DMS53 (cell line): ENCODE data around the gene MR1.
A peak's percentile ranks its signal among the peaks of the same experiment; 100 is the strongest.

Source experiments
- DNase-seq: peaks from one replicate; lab custom pipeline; 2025; lab: John Stamatoyannopoulos, UW

The MR1 gene

GRCh38 chr1:181091309-181092040 is 57.7 kb downstream of the MR1 start:
- no peak for DNase-seq

DNA sequence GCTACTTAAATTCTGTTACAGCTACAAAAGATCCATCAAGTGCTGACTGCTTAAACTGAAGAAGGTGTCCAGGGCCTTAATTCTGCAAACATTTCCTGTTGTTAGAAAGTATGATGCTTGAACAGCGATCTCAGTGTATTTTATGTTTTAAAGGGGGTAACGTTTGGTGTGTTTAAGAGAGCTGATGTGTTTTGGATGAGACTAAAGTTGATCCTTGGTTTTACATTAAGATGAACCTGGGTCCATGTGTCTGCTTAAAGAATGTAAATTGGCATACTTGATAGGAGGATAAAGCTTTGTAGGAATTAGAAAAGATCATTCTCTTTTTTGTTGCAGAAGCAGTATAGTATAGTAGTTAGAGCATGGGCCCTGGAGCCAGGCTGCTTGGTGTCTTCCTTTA is 58.3 kb downstream of the MR1 start:
- DNase-seq, result no peak

DNA sequence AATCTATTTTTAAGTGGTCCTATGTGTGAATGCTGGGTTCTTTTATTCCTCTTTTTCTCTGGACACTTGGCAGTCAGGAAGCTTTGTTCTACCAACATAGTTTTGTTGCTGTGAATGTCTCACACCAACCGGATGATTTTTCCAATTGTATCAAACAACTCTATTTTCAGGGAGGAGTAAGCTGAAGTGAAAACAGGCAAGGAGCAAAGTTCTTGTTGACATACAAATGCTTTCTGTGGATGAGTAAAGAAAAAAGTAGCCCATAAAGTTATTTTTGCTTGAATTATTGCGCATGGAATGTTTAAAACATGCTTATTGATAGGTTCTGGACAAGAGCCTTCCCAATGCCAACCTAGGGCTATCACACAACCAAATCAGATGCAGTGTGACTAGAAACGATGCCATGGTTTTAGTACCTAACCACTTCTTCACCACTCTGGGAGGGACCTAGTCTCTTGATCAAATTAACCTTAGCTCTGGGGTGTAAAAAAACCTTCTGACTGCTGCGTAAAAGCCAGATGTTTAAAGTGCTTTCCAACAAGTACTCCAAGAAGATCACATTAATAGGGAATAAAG is 59.2 kb downstream of the MR1 start:
- no peak for DNase-seq

DNA sequence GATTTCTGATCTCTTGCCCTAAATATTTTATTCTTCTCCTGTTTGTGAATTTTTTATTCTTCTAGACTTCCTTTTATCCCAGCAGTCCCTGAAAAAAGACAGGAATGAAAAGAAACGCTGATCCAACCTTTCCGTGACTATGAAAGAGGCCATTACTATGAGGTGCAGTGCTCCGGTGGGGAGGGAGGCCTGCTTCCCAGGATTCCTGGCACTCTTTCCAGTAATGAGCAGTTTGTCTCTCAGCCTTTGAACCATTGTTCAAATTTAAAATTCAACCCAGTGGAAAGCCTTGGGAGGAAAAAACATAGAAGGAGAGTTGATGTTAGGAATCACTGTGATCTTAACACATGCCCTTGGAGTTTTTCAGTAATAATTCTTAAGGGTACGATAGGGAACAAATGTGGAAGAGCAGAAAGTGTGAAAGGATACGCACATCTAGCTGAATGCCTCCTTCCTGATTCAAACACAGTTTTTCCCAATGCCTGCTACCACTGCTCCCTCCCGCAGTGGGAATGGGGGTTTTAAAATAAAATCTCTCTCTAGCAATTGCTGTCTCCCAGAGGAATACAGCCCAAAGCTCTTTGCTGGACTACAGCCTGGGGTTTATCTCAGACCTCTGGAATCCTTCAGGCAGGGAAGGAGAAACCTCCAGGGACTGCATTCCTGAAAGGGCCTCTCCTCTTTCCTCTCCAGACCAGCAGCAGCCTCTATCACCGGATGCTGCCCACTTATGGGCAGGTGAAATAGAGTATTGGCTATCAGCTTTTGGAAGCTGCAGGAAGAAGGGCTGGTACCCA is 60.8 kb downstream of the MR1 start:
- no peak for DNase-seq

GRCh38 chr1:181095260-181095659 is 61.5 kb downstream of the MR1 start:
- DNase-seq, result no peak

- DNase-seq, result no peak
Observed at GRCh38 chr1:181095763-181096184, 62.0 kb downstream of the MR1 start.

- no peak for DNase-seq
Observed at GRCh38 chr1:181097242-181097641, 63.5 kb downstream of the MR1 start.

GRCh38 chr1:181099152-181100014 is 65.6 kb downstream of the MR1 start:
- DNase-seq, result peak; percentile 14

DNA sequence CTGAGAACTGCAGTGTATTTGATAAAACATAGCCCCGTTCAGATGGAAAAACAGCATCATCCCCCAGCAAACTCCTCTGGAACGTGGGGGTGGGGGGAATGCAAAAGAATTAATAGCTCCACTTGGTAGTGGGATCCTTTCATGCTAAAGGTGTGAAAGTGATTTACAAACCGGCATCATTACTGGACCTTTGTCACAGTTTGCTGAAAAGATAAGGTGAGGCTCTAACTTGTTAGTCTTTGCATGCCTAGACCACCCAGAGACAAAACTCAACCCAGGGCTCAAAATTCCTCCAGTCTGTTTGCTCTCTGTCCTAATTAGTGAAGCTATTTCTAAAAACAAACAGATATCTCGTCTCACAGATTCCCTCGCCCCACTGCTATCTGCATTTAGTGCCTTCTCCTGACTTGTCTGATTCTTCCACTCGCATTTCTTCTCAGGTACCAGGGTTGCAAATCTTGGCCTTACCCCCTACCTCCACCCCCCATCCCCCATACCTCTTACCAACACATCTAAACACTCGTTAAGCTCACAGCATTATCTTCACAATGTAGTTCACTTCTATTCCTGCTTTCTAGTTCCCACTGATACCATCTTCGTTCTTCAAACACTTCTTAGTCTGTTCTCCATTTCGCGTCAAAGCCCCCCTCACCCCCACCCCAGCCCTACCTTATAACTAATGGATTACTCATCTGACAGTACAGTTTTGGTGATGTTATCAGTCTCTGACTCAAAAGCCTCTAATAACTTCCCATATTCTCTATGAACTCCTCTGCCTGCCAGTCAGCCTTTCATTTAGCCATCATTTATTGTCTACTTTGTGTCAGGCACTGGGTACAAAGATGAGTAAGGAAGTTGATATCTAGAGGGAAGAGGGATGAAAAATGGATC is 66.5 kb downstream of the MR1 start:
- no peak for DNase-seq

- no peak for DNase-seq
Observed at GRCh38 chr1:181100934-181101333, 67.2 kb downstream of the MR1 start.

- peak; percentile 44 for DNase-seq
Observed at GRCh38 chr1:181101581-181102226, 67.9 kb downstream of the MR1 start.

DNA sequence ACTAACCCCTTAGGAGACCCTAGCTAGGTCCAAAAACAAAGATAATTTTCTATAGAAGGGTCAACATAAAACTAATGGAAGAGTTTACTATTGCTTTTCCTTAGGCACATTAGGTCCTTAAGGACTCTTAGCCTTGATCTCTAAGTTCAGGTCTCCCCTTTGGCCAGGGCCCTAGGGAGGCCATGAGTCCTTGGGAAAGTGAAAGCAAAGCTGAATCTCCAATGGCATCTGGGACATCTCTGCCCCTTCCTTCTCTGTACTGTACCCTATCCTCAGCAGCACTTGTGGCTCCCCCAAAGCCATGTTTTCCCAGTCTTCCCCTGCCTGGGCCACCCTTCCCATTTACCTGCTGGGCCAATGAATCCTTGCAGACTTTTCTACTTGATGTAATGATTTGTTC is 69.1 kb downstream of the MR1 start:
- DNase-seq, result peak; percentile 16

DNA sequence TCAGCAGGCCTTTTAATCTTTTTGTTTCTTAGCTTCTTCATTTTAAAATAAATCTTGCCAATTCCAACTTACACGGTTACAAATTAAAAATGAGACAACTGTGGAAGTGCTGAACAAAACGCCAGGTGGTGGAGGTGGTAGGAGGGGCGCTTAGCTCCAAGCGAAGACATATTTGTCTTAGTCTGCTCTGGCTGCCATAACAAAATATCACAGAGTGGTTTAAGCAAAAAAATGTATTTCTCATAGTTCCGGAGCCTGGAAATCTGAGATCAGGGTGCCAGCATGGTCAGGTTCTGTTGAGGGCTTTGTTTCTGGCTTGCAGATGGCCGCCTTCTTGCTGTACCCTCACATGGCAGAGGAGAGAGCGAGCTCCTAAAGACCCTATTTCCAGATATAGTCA is 69.6 kb downstream of the MR1 start:
- DNase-seq, result no peak

DNA sequence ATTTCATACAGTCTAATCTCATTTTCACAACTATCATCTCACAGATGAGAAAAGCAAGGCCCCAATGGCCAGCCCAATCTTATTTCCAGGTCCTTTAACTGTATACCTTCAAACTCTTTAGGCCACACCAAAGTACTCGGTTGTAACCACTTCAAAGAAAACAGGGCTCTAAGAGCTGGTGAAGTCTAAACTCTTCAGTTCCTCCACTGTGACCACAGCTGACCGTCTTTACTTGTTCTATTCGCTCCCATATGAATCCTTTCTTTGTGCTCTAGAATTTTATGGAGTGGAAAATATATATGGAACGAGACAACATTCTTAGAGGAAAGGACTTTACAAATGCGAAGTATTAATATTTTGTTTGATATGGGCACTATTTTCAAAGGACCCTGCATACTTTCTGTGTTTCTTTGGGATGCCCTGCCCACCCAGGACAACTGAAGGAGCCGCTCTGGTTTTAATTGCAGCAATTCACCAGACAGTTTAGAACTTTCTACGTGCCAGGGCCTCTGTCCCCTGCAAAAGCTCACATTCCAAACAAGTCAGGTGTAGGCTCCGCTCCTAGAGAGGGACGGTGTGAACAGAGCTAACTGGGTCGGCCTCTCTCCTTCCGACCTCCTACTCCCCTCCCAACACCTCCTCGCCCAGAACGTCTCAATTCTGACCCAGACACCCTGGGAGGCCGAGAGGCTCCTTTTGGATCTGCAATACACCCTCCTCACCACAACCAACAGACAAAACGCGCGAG is 70.4 kb downstream of the MR1 start:
- no peak for DNase-seq

- DNase-seq, result peak; percentile 75
Observed at GRCh38 chr1:181104790-181105133, 71.0 kb downstream of the MR1 start.

- peak; percentile 97 for DNase-seq
Observed at GRCh38 chr1:181105134-181106021, 71.6 kb downstream of the MR1 start.

DNA sequence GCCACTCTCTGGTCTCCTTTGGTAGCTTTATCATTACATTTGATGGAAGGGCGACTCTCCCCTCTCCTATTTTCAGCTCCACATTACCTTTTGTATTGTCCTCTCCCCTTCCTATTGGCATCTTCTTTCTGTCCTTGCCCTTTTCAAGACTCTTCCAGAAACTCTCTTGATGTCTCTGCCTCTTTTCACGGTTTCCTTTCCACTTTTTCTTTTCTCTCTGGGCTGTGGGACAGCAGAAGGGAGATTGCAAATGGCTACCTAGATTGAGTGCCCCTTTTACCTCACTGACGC is 72.2 kb downstream of the MR1 start:
- no peak for DNase-seq

- DNase-seq, result no peak
Observed at GRCh38 chr1:181106479-181106878, 72.7 kb downstream of the MR1 start.

- DNase-seq, result no peak
Observed at GRCh38 chr1:181107711-181108110, 73.9 kb downstream of the MR1 start.
